ENCODE data around the gene GNA14. TPM values are rescaled to one million over a fixed set of nuclear protein-coding genes. Genes with fewer than 3 reads are reported as not detected.

GNA14 gene
- polyA plus RNA-seq, 1 donor from 2014 or later: 0.40 TPM

GRCh38 chr9:77597057-77597456 lies 51.1 kb downstream of the GNA14 start:
- no peaks in the 10 kb centered on the region for H3K9me3 ChIP-seq (ENCODE audit: low read length)
- TF ChIP-seq SMC3 (conservative IDR thresholded peaks at IDR 0.05; ENCODE audit: poor library complexity): no peak

GRCh38 chr9:77595426-77596095 lies 52.6 kb downstream of the GNA14 start:
- no peak overlapping the region for H2AFZ ChIP-seq (ENCODE audit: low read depth, low read length)
- no peaks in the 10 kb centered on the region for H3K9me3 ChIP-seq (ENCODE audit: low read length)
- H3K4me3 ChIP-seq (ENCODE audit: low read length): no peak overlapping the region
- no peaks in the 10 kb centered on the region for H3K9me2 ChIP-seq (ENCODE audit: insufficient read depth, low read length)
- TF ChIP-seq MXI1 (conservative IDR thresholded peaks at IDR 0.05; ENCODE audit: poor library complexity, severe bottlenecking) (no peak), SMC3 (conservative IDR thresholded peaks at IDR 0.05; ENCODE audit: poor library complexity) (no peak), REST (IDR thresholded peaks at IDR 0.05; ENCODE audit: borderline replicate concordance) (no peak), CTCF (IDR thresholded peaks at IDR 0.05; ENCODE audit: poor library complexity, severe bottlenecking) (no peak), EP300 (conservative IDR thresholded peaks at IDR 0.05; ENCODE audit: poor library complexity, severe bottlenecking) (no peak), POLR2AphosphoS5 (IDR thresholded peaks at IDR 0.05) (no peak), RAD21 (conservative IDR thresholded peaks at IDR 0.05) (no peak), EZH2 (IDR thresholded peaks at IDR 0.05; ENCODE audit: borderline replicate concordance, insufficient read depth, low read length, poor library complexity, severe bottlenecking) (no peak), TAF1 (IDR thresholded peaks at IDR 0.05; ENCODE audit: low read depth) (no peak)
- H3K27me3 ChIP-seq (ENCODE audit: insufficient read depth, low read depth, low read length): no peaks in the 10 kb centered on the region
- H3K4me2 ChIP-seq (ENCODE audit: low read length): no peak overlapping the region
- H3K79me2 ChIP-seq (replicated peaks; ENCODE audit: insufficient read depth, low read length): no peaks in the 10 kb centered on the region
- H3K9ac ChIP-seq (ENCODE audit: low read length): no peak overlapping the region
- no peak overlapping the region for H3K27ac ChIP-seq (ENCODE audit: low read length)
- no peaks in the 10 kb centered on the region for H3K36me3 ChIP-seq (ENCODE audit: insufficient read depth, low read length)
- no peaks in the 10 kb centered on the region for H3F3A ChIP-seq (ENCODE audit: insufficient read depth, low read length, poor library complexity, severe bottlenecking)
- H4K20me1 ChIP-seq (ENCODE audit: insufficient read depth): no peaks in the 10 kb centered on the region

More at GRCh38 chr9:77597057-77597456, 51.1 kb downstream of the GNA14 start:
- no peaks in the 10 kb centered on the region for H3K36me3 ChIP-seq (ENCODE audit: insufficient read depth, low read length)
- H3K4me3 ChIP-seq (ENCODE audit: low read length): no peak overlapping the region
- no peaks in the 10 kb centered on the region for H3K79me2 ChIP-seq (replicated peaks; ENCODE audit: insufficient read depth, low read length)
- no peaks in the 10 kb centered on the region for H3F3A ChIP-seq (ENCODE audit: insufficient read depth, low read length, poor library complexity, severe bottlenecking)
- no peak overlapping the region for H3K4me2 ChIP-seq (ENCODE audit: low read length)
- H2AFZ ChIP-seq (ENCODE audit: low read depth, low read length): no peak overlapping the region
- H3K9ac ChIP-seq (ENCODE audit: low read length): no peak overlapping the region
- no peaks in the 10 kb centered on the region for H3K27me3 ChIP-seq (ENCODE audit: insufficient read depth, low read depth, low read length)
- no peaks in the 10 kb centered on the region for H3K9me2 ChIP-seq (ENCODE audit: insufficient read depth, low read length)
- H4K20me1 ChIP-seq (ENCODE audit: insufficient read depth): no peaks in the 10 kb centered on the region
- H3K27ac ChIP-seq (ENCODE audit: low read length): no peak overlapping the region
